Globus pallidus (tissue), 1 donor: ENCODE data around the gene FUCA1.
"Not testable (repeated sequence)": the region's sequence is repeated elsewhere in the genome, so short reads cannot be mapped to it uniquely, and the experiment has no call there.

Experiments
- DNase-seq: peaks from one replicate; pipeline ENCODE4 v3.0.0-alpha.2; 2015; ENCODE audit warnings: low spot score

FUCA1 gene

DNA sequence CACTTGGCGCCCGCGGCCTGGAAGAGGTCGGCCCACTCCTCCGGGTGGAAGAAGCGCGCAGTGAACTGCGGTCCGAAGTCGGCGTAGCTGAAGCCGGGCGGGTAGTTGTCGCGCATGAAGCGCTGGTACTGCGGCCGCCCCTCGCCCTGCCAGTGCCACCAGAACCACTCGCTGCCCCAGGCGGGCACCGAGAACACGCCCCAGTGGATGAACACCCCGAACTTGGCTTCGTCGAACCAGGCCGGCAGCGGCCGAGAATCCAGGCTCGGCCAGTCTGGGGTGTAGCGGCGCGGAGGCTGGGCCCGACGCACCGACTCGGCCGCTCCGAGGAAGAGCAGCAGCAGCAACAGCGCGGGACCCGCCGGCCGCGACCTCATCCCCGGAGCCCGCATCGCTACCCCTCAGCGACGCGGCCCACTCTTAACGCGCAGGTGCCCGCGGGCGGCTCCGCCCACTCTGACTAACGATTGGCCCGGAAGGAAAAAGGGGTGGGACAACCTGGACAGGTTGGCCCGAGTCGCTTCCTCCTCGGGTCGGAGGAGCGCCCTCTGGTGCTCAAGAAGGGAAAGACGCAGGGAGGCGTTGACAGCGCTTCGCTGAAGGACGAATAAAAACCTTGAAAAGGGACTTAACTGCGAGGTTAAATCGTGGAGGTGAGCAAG, at the start of gene FUCA1:
FUCA1 (minus strand) TSS at position 396 of the 662 bp plus-strand sequence; CDS start at position 392, 4 bp downstream.
- DNase-seq: peak; percentile 93

GRCh38 chr1:23916209-23917131, 48.4 kb upstream of the FUCA1 start:
- DNase-seq: peak; percentile 29

DNA sequence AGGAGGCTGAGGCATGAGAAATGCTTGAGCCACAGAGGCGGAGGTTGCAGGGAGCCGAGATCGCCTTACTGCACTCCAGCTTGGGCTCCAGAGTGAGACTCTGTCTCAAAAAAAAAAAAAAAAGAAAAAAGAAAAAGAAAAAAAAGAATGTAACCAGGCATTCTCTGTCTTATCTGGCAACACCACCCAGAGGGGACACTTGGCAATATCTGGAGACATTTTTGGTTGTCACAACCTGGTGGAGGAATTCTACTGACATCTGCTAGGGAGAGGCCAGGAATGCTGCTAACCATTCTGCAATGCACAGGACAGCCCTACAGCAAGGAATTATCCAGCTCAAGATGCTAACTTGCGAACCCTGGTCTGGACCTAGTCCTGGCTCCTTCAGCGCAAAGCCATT, 47.4 kb upstream of the FUCA1 start:
- DNase-seq: no peak

- no peak for DNase-seq
Observed at GRCh38 chr1:23914921-23915320, 46.8 kb upstream of the FUCA1 start.

DNA sequence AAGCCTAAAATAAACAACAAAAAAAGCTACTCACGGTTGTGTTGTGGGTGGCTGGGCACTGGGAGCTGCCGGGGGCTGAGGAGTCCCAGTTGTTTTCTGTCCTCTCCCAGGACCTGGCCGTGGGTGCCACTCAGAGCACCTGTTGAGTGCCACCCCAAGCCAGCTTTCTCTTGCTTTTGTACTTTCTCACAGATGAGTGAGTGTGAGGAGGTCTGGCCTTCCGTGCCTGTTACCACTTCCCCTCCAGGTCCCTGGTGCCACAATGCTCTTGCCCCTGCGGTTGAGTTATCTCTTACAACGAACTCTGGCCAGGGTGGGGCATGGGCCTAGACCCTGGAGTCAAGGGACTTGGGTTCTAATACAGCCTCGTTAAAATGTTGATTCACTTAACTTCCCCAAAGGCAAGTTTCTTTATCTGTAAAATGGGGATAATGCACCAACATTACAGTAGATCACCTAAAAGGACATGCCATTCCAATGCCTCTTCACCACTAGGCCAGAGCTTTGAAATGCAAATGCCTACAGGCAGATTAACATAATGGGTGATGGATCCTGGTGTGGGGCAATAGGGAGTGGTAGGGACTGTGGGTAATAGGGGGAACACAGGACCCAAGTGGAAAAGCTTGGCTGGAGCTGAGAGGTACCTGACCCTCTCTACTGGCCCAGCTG, 45.3 kb upstream of the FUCA1 start, which contains the start of gene CNR2:
CNR2 (minus strand) TSS at position 151 of the 669 bp plus-strand sequence. CDS start 37,745 bp downstream, outside the sequence.
- no peak for DNase-seq

DNA sequence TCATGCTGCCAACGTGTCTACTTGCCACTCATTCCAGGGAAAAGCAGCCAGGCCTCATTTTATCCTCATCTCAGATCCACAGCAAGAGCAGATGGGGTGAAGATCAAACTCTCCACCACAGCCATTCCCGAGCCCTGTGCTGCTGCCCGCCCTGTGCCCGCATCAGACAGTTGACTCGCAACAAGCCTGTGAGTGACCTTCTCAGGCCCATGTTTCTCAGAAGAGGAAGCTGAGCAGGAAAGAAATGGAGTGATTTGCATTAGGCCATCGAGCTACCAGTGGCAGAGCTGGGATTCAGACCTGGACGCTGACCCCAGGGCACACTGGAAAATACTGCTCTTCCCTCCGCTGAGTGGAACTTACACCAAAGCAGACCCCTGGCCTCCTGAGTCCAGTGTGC, 43.8 kb upstream of the FUCA1 start:
- no peak for DNase-seq

DNA sequence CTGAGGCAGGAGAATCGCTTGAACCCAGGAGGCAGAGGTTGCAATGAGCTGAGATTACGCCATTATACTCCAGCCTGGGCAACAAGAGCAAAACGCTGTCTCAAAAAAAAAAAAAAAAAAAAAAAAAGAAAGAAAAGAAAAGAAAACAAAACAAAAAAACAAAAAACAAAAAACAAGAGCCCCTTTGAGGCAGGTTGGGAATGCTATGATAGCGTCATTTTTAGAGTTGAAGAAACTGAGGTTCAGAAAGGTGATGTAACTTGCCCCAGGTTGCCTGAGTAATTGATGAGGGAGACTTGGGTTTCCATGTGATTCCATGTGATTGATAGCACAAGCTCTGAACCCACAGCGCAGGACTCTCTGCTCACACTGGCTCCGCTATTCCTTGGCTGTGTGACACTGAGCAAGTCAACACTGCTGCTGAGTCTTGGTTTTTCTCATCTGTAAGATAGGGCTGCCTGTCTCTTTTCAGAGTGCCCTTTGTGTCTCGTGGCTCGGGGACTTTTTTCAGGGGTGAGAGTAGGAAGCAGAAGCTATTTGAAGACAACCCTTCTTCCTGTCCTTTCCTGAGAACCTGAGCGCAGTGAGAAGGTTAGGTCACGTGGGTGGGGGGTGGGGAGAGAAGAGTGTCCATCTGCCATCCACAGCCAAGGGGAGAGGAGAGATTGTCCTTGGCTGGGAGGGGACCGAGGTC, 42.6 kb upstream of the FUCA1 start:
- DNase-seq: no peak

DNA sequence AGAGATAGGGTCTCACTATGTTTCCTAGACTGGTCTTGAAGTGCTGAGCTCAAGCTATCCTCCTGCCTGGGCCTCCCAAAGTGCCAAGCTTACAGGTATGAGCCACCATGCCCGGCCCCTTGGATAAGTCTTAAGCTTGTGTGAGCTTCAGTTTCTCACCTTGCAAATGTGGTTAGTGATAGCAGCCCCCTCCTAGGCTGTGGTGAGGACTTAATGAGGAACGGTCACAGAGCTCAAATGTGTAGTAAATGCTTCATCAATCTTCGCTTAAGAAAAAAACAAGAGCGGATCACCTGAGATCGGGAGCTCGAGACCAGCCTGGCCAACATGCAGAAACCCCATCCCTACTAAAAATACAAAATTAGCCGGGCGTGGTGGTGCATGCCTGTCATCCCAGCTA, 42.1 kb upstream of the FUCA1 start:
- no peak for DNase-seq

DNA sequence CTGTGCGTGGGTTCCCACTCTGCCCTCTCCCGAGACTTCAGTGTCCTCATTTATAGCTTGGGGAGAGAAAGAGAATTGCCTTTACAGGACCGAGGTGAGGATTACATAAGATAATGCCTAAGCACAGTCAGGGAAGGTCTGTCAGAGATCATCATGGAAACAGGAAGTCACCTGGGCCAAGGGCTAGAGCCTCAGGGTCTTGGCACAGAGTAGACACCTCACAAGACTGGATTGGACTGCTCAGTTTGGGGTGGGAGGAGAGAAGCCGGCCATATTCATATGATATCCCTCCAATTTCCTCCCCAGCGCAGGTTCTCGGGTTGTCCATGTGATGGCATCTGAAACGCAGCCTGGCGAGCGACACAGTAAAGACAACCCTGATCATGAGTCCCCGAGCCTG, 41.3 kb upstream of the FUCA1 start:
- DNase-seq: no peak

- no peak for DNase-seq
Observed at GRCh38 chr1:23908453-23909341, 40.6 kb upstream of the FUCA1 start.

- no peak for DNase-seq
Observed at GRCh38 chr1:23906731-23907130, 38.6 kb upstream of the FUCA1 start.

GRCh38 chr1:23905461-23906025, 37.5 kb upstream of the FUCA1 start:
- no peak for DNase-seq

DNA sequence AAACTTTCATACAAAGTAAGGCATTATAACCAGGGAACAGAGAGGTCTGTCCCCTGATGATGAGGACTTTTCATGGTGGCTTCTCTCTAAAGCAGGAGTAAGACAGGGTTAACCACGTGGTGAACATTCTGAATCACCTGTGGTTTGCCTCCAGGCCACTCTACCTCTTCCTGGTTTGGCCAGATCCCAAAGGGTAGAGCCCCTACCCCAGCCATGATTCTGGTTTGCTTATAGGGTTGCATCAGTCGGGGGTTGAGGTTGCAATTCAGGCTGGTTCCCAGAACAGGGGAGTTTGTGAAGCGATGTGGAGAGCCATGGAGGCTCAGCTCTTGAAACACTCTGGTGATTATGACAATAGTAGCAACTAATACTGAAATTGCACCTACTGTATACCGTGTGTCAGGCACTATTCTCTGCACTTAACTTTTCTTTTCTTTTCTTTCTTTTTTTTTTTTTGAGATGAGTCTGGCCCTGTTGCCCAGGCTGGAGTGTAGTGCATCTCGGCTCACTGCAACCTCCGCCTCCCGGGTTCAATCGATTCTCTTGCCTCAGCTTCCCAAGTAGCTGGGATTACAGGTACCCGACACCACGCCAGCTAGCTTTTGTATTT, 36.8 kb upstream of the FUCA1 start:
- DNase-seq: no peak

- no peak for DNase-seq
Observed at GRCh38 chr1:23903754-23904153, 35.7 kb upstream of the FUCA1 start.

DNA sequence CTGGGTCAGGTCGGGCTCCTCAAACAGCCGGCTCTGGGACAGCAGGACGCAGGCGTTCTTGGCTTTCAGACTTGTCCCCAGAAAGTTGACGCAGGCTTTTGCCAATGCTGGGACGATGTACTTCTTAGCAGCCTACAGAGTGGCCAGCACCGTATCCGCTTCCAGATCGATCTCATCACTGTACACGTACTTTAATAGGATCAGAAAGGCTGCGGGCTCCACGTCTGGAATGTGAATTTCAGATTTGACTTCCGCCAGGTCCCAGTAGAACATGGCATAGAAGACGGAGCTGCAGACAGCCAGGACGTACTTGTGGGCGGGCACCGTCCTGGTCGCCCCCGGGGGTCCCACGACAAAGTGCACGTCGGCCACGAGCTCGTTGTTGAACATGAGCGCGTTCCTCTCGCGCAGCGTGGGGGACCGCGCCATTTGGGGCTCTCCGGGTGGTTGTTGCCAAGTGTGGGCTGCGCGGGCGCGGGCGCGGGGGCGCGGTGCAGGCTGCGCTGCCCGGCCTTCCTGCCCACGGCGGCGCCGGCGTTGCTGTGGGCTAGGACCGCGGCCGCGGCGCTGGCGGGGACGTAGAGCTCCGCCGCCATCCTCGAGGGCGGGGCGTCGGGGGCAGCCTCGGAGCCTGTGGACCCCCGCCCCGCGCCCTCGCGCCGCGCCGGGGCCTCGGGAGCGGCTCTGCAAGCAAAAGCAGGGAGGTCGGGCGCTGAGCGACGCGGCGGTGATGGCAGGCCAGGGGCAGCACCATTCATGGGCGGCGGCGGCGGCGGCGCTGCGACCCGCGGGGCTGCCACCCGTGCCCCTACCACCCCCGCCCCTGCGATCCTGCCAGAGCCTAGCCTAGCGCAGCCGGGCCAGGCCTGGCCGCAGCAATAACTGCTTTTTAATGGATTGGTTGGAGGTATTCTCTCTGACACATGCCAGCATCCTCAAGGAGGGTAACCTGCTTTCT, 34.5 kb upstream of the FUCA1 start:
- no peak for DNase-seq

DNA sequence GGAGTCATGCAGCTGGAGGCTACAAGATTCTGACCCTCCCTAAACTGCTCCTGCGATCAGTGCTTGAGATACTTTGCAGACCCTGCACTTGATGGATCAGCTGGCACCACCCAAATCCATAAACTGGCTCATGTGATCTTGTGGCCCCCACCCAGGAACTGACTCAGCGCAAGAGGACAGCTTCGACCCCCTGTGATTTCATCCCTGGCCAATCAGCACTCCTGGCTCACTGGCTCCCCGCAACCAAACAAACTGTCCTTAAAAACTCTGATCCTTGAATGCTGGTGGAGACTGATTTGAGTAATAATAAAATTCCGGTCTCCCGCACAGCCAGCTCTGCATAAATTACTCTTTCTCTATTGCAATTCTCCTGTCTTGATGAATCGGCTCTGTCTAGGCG, 31.9 kb upstream of the FUCA1 start:
- not testable (repeated sequence) for DNase-seq

GRCh38 chr1:23899070-23899469, 31.0 kb upstream of the FUCA1 start:
- DNase-seq: no peak

- no peak for DNase-seq
Observed at GRCh38 chr1:23897083-23897482, 29.0 kb upstream of the FUCA1 start.

- no peak for DNase-seq
Observed at GRCh38 chr1:23896491-23896890, 28.4 kb upstream of the FUCA1 start.
